Measurements from ENCODE around the gene PANK1.

The PANK1 gene

DNA sequence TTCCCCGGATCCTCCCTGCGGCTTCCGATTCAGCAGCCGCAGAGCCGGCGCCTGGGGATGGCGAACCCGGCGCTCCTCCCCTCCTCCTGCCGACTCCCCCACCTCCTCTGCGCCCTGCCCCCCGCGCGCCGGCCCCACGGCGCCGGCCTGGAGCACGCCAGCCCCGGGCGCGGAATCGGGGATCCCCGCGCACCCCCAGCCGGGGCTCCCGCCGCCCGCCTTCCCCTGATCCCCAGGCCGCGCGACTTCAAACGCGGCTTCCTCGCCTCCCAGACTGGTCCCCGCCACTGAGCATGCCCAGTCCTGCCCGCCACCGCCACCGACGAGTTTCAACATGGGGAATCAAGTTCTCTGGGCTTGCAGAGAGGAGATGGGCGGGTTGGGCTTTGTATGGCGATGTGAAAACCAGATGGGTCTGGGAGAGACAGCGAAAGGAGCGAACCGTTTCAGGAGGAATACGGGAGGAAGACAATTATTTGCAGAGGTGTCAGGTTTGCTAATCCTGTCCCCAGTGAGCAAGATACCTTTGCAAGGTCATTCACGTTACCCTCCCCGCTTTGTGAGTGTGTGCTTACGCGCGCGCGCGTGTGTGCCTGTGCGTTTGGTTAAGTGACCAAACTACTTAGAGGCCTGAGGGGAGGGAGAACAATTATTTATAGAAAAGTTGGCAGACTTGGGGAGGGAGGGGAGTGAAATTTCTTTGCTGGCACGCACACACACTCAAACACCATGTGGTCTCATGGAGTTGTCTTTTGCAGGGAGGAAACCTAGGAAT, at the start of gene PANK1:
Gene PANK1, minus strand, starts transcription at position 276 of the 775 bp plus-strand sequence. CDS start 351 bp downstream, outside the sequence.
- DNase-seq (ENCODE audit: low read depth in 2 of 3, low spot score in 2 of 3), result peak; percentile 49 to 63 (median 57)

DNA sequence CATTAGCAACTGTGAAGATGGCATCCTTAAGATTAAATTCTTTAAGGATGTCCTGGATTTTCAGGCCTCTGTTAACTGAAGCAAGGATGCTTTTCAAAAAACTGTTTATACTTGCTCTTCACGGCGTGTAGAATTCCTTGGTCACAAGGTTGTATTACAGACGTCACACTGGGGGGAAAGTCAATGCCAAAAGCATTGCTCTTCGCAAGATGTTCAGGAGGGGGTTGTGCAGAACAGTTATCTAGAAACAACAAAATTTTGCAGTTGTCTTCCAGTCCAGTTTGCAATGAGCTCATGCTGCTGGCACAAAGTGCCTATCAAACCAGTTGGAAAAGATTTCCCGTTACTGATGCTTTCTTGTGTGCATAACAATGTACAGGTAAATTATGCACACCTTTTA, 48.1 kb upstream of the PANK1 start:
- DNase-seq (ENCODE audit: low read depth in 2 of 3, low spot score in 2 of 3), result no peak

DNA sequence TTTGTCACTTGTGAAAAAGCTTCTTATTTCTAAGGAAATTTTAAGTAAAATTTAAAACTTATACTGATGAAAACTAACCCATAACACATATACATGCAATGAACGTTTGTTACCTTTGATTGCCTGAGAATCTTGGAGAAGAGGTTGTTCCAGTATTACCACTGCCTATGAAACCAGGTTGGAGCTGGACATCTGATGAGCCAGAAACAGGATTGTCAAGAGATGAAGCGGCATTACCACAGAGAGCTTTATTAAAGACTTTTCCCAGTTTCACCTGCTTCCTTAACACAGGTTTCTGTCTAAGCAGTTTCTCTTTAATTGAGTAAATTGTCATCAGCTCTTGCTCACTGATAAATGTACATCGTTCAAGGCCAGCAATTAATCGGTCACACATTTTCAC, 47.4 kb upstream of the PANK1 start:
- no peak for DNase-seq (ENCODE audit: low read depth in 2 of 3, low spot score in 2 of 3)

DNA sequence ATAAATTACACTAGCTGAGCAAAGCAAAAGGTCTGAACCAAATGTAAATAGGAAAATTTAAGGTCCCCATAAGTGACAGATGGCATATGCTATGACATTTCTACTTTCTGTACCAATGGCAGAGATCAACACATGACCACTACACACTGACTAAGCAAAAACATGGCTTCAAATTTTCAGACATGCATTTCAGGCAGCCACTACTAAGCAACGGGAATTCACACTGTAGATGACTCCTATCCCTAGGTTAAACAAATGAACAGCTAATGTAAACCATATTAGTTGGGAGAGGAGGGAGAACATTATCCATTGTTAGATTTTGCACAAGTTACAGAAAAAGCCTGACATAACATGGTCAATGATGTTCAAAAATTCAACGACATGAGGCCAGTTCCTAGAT, 45.0 kb upstream of the PANK1 start:
- DNase-seq (ENCODE audit: low read depth in 2 of 3, low spot score in 2 of 3), result no peak

DNA sequence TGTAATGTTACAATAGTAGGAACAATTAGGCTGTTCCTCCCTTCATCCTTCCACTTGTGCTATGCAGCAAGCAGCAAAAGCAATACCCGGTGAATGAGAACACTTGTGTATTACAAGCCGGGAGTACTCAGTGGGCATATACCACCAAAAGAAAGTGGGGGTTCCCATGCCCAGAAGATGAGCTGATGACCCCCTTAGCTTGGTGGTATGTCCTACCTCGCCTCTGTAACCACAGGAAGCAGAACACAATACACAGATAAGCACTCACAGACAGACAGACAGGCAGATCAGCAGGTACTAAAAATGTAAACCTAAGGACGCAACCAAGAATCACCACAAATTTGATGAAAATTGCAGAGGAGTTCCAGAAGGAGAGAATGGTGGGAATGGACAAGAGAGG, 40.9 kb upstream of the PANK1 start:
- no peak for DNase-seq (ENCODE audit: low read depth in 2 of 3, low spot score in 2 of 3)

DNA sequence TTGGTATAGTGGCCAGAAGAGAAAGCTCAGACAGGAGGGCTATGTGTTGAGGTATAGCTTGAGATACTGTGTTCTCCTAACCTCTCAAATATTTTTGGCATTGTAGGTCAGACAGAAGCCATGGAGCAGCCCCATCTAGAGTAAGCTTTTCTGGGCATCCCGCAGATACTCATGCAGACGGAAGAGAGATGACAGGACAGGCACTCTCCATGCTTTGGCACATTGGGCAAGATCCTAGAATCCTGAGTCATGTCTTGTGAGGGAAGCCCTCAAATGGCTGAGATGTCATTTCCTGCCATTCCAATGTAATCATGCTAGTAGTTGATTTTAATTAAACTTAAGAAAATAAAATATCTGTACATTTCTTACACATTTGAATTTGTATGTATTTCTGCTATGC, 39.6 kb upstream of the PANK1 start:
- no peak for DNase-seq (ENCODE audit: low read depth in 2 of 3, low spot score in 2 of 3)

DNA sequence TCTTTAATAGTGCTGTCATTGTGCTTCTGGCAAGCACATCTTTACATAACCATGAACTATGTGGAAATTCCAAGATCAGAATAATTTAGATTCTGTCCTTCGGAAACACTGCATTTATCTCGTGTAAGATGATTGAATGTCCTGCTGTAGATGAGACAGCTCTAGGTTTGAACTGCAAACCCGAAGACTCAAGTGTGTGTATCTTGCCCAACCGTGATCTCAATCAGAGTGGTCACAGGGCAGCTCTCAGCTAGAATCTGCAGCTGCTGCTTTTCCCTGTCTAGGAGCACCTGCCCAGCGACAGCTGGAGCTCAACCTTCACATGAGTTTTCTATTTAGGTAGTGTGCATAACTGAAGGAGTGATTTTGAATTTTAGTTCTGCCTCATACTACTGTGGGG, 38.8 kb upstream of the PANK1 start:
- no peak for DNase-seq (ENCODE audit: low read depth in 2 of 3, low spot score in 2 of 3)

DNA sequence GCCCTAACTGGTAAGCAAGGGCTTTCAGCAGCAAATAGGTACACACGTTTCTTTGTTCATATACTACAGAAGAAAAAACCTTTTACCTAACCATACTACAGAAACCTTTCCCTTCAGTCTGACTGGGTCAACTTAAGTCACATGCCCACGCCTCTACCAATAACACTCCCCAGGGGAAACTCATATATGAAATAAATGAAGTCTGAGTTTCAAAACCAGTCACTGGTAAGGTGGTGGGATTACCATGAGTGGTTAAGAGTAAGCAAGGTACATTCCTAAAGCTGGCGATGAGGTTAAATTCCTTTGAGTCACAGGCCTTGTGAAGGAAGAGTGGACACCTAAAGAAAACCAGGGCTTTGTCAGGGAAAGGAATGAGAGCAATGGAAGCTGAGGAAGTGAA, 34.9 kb upstream of the PANK1 start:
- DNase-seq (ENCODE audit: low read depth in 2 of 3, low spot score in 2 of 3), result no peak

DNA sequence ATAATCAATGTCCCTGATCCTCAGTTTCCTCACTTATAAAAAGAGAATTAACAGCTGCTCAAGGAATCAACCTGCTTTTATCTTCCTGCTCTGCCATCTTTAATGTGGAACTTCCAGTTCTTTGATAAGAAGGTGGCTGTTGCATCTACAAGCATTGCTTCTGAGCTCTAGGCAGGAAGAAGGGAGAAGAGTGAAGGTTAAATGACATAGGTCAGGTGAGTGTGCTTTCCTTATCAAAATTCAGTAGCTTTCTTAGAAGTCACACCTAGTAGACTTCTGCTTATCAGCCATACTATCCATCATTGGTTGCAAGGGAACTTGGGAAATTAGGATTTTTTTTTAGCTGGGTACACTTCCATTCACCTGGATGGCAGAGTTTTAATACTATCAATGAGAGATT, 32.3 kb upstream of the PANK1 start:
- no peak for DNase-seq (ENCODE audit: low read depth in 2 of 3, low spot score in 2 of 3)

DNA sequence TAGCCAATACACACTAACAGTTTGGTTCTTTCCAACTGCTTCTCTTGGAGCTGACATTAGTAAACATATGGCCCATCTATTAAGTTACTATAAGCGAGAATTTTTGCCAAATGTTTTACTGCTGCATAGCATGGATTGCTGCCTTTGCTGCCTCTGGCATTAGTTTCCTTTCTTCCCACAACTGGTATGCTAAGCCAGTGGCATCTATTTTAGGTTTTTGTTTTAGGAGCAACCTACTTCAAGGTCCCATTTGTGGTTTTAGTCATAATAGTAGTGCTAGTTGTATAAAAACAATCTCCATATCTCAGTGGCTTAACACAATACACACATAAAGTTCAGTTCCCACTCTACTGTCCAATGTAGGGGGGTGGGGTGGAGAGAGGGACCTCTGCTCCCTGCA, 25.9 kb upstream of the PANK1 start:
- DNase-seq (ENCODE audit: low read depth in 2 of 3, low spot score in 2 of 3), result no peak

DNA sequence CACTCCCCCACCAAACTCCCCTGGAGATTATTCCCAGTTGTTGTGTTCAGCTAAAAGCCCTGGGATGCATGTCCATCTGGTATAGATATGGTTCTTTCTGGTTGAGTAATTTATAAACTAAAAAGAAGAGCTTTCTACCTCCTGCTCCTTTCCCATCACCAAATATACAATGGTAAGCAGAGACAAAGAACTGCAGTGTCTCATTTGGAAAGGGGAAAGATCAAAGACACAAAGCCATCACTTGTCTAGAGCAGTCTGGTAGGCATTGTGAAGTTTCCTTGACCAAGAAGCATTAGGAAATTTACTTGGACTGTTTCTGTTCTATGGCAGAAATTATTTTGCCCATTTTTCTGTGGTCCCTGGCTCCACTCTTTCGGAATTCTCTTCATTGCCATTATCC, 24.9 kb upstream of the PANK1 start:
- no peak for DNase-seq (ENCODE audit: low read depth in 2 of 3, low spot score in 2 of 3)

DNA sequence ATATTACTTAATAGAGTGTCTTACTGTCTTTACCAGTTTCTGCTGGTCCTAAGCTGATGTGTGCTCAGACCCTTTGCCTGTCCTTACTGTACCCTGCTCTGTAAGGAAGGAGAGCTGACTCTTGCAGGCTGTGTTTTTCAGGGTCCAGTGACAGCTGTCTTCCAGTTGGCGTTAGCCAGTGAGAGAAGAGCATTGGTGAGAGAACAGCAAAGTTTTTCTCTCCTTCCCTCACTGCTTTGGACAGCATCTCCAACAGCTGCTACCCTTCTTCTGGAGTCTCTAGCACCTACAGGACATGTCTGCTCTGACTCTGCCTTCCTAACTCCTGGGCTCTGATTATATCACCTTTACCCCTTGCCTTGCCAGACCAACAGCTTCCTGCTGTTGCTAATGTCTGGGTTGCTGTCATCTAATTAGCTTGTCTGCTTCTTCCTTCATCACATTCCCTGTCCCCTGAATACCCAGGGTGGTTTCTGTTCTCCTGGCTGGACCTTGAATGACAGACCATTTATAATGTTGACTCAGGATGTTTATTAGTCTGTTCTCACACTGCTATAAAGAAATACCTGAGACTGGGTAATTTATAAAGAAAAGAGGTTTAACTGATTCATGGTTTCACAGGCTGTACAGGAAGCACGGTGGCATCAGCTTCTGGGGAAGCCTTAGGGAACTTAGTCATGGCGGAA, 23.5 kb upstream of the PANK1 start:
- DNase-seq (ENCODE audit: low read depth in 2 of 3, low spot score in 2 of 3), result no peak

DNA sequence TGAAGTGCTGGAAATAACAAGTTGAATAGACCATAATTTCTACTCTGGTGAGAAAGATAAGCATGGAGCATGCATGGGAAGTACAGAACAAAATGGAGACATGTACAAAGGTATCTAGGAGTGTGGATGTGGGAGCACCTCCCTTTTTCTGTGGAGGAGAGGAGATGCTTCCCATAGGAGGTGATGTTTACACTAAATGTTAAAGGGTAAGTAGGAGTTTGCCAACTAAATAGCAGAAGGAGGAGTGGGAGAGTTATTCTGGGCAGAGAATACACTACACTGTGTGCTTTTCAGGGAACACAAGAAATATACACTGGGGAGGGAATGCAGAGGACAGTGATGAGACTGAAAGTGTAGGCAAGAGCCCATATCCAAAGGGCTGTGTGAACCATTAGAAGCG, 21.1 kb upstream of the PANK1 start:
- no peak for DNase-seq (ENCODE audit: low read depth in 2 of 3, low spot score in 2 of 3)

DNA sequence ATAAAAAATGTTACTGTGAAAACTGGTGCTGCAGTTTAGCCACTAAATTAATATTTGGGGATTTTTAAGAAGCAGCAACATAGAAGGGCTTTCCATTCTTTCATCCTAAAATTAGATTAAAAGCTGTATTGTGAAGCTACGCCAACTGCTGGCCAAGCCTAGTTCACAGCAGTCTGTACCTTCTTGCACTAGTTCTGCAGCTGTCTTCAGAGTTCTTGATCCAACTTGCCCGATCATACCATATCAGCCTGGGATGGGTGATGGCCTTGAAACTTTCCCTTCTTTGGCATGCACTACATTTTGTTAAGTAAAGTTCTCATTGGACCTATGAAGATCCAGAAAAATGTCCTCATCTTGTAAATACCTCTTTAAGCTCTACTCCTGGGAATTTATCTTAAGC, 20.3 kb upstream of the PANK1 start:
- no peak for DNase-seq (ENCODE audit: low read depth in 2 of 3, low spot score in 2 of 3)

DNA sequence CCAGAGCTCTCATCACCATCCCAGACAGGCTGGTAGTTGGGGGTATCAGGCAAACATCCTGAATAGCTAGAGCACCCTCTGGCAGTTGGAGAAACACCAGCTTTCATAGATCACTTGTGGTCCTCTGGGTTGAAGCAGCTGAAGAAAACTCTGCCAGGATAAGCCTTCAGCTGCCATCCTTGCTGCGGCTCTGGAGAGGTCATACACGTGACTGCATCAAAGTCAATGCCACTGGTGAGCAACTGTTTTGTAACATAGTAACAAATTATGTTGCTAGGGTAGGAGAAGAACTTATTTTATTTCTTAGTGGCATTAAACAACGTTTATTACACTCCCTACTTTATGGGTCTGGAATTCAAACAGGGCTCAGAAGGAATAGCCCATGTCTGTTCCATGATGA, 19.2 kb upstream of the PANK1 start:
- DNase-seq (ENCODE audit: low read depth in 2 of 3, low spot score in 2 of 3), result no peak

DNA sequence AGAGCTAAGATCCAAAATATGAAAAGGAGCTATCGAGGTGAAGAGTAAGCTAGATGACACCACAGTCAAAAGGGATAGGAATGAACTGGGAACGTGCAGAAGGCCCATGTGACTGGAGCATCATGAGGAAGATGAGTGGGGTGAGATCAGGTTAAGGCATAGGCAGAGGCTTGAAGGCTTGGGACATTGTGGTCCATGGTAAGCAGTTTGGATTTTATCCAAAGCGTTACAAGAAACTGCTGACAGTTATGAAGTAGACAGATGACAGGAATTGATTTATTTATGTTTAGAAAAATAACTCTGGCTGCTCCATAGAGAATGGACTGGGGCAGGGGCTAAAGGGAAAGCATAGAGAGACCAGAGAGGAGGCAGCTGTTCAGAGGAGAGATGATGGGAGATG, 18.1 kb upstream of the PANK1 start:
- no peak for DNase-seq (ENCODE audit: low read depth in 2 of 3, low spot score in 2 of 3)

DNA sequence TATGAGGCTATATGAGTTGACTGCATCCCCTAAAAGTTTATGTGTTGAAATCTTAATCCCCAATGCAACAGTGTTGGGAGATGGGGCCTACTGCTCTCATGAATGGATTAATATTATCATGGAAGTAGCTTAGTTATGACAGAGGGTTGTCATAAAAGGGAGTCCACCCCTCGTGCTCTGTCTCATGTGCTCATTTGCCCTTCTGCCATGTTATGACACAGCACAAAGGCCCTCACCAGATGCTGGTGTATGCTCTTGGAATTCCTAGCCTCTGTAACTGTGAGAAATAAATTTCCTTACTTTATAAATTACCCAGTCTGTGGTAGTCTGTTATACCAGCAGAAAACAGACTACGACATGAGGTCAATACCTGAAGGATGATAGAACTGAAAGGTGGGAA, 17.6 kb upstream of the PANK1 start:
- no peak for DNase-seq (ENCODE audit: low read depth in 2 of 3, low spot score in 2 of 3)

DNA sequence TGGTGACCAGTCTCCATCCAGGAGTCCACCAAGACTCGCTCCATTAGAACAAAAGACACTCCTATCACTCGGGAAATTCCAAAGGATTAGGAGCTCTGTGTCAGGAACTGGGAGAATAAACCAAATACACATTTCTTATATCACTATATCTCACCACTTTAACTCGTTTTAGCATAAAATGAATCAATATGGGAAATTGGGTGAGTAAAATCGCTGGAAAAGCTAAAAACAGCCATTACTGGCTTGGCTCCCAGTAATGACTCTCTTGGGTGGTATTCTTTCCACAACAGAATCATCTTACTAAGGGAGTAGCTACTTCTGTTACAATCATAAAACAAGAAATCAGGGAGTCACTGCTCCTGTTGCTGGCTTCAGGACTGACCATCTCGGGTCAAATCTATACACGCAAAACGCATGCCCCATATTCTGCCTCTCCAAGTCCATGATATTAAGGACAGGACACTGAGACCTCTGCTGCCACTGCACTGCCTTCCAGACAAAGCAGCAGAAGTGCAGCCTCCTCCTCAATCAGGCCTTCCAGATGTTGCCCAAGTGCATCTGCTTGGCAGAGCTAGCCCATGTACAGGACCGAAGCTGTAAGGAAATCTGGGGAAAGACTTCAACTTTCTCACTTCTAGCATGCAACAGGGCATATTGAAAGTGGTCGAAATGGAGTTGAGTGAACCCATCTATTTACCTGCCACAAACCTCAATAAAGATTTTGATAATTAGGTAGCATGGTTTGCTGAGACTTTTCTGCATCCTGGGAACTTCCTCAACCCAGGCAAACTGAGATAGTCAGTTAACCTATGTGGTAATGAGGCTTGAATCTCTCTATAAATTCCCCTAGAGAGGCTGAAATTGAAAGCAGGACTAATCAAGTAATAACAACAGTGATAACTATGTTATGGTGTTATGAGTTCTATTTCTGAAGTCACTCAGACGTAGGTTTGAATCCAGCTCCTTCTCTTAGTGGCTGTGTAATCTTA, 14.4 kb upstream of the PANK1 start:
- no peak for DNase-seq (ENCODE audit: low read depth in 2 of 3, low spot score in 2 of 3)

DNA sequence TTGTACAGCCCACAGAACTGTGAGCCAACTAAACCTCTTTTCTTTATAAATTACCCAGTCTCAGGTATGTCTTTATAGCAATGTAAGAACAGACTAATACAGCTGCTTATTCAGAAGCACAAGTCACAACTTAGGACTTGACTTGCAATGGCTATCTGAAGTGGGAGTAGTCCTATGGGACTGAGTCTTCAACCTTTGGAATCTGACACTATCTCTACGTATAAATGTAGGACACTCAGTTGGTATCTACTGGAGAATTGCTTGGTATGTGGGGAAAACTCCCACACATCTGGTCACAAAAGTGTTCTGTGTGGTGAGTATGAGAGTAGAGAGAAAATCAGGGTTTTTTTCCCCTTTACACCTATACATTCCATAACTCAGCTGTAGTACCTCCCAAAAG, 12.3 kb upstream of the PANK1 start:
- no peak for DNase-seq (ENCODE audit: low read depth in 2 of 3, low spot score in 2 of 3)

DNA sequence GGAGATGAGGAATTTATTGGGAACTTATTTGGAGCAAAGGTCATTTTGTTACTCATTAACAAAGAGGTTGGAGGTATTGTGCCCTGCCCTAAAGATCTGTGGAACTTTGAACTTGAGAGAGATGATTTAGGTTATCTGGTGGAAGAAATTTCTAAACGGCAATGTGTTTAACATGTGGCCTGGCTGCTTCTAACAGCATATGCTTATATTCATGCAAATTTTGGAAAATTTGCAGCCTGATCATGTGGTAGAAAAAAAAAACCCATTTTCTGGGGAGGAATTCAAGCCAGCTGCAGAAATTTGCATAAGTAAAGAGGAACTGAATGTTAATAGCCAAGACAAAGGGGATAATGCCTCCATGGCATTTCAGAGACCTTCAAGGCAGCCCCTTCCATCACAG, 10.7 kb upstream of the PANK1 start:
- DNase-seq (ENCODE audit: low read depth in 2 of 3, low spot score in 2 of 3), result no peak

DNA sequence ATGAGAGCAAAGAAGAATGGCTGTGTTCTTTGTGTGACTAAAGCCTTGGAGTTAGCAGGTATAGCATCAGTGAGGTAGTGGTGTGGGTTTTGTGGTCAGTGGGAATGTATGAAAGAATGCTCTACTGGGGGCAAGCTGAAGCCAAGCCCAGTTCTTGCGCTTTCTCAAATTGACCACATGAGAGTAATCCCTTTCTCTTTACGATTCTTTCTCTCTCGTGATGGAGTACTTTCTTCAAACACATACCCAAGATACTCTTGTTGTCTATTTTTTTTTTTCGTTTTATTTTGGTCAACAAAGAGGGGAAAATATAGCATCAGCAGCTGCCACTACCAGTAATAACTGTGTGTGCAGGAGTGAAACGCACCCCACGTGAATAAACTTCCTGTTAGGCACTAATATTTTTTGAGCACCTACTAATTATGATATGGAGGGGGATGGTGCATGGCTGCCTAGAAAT, 8.4 kb upstream of the PANK1 start:
- no peak for DNase-seq (ENCODE audit: low read depth in 2 of 3, low spot score in 2 of 3)
